Measurements from ENCODE around the gene ABCA3. TPM values are rescaled to one million over a fixed set of nuclear protein-coding genes. Genes with fewer than 3 reads are reported as not detected.
A peak's percentile ranks its signal among the peaks of the same experiment; 100 is the strongest.

The ABCA3 gene
- total and polyA plus RNA-seq, 2 of the 8 experiments (the other 6 are each of a cell fraction or from before 2014, with no cell fraction given), result 5.7 to 7.9 TPM

DNA sequence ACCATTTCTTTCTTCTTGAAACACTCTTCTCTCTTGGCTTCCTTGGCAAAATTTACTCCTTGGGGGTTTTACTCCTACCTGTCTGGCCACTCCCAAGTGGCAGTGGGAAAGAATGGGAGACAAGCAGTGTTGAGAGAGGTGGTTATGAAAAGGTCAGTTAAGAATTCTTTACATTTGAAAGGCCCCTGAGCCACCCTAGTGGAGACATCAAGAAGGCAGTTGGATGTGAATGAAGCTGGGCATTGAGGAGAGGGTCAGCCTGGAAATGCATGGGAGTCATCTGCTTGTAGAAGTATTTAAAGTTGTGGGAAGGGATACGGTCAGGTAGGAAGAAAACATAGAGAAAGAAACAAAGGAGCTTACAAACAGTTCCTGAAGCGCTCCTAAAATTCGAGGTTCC, 46.5 kb upstream of the ABCA3 start (continued):
- TF ChIP-seq, protein P1, sequence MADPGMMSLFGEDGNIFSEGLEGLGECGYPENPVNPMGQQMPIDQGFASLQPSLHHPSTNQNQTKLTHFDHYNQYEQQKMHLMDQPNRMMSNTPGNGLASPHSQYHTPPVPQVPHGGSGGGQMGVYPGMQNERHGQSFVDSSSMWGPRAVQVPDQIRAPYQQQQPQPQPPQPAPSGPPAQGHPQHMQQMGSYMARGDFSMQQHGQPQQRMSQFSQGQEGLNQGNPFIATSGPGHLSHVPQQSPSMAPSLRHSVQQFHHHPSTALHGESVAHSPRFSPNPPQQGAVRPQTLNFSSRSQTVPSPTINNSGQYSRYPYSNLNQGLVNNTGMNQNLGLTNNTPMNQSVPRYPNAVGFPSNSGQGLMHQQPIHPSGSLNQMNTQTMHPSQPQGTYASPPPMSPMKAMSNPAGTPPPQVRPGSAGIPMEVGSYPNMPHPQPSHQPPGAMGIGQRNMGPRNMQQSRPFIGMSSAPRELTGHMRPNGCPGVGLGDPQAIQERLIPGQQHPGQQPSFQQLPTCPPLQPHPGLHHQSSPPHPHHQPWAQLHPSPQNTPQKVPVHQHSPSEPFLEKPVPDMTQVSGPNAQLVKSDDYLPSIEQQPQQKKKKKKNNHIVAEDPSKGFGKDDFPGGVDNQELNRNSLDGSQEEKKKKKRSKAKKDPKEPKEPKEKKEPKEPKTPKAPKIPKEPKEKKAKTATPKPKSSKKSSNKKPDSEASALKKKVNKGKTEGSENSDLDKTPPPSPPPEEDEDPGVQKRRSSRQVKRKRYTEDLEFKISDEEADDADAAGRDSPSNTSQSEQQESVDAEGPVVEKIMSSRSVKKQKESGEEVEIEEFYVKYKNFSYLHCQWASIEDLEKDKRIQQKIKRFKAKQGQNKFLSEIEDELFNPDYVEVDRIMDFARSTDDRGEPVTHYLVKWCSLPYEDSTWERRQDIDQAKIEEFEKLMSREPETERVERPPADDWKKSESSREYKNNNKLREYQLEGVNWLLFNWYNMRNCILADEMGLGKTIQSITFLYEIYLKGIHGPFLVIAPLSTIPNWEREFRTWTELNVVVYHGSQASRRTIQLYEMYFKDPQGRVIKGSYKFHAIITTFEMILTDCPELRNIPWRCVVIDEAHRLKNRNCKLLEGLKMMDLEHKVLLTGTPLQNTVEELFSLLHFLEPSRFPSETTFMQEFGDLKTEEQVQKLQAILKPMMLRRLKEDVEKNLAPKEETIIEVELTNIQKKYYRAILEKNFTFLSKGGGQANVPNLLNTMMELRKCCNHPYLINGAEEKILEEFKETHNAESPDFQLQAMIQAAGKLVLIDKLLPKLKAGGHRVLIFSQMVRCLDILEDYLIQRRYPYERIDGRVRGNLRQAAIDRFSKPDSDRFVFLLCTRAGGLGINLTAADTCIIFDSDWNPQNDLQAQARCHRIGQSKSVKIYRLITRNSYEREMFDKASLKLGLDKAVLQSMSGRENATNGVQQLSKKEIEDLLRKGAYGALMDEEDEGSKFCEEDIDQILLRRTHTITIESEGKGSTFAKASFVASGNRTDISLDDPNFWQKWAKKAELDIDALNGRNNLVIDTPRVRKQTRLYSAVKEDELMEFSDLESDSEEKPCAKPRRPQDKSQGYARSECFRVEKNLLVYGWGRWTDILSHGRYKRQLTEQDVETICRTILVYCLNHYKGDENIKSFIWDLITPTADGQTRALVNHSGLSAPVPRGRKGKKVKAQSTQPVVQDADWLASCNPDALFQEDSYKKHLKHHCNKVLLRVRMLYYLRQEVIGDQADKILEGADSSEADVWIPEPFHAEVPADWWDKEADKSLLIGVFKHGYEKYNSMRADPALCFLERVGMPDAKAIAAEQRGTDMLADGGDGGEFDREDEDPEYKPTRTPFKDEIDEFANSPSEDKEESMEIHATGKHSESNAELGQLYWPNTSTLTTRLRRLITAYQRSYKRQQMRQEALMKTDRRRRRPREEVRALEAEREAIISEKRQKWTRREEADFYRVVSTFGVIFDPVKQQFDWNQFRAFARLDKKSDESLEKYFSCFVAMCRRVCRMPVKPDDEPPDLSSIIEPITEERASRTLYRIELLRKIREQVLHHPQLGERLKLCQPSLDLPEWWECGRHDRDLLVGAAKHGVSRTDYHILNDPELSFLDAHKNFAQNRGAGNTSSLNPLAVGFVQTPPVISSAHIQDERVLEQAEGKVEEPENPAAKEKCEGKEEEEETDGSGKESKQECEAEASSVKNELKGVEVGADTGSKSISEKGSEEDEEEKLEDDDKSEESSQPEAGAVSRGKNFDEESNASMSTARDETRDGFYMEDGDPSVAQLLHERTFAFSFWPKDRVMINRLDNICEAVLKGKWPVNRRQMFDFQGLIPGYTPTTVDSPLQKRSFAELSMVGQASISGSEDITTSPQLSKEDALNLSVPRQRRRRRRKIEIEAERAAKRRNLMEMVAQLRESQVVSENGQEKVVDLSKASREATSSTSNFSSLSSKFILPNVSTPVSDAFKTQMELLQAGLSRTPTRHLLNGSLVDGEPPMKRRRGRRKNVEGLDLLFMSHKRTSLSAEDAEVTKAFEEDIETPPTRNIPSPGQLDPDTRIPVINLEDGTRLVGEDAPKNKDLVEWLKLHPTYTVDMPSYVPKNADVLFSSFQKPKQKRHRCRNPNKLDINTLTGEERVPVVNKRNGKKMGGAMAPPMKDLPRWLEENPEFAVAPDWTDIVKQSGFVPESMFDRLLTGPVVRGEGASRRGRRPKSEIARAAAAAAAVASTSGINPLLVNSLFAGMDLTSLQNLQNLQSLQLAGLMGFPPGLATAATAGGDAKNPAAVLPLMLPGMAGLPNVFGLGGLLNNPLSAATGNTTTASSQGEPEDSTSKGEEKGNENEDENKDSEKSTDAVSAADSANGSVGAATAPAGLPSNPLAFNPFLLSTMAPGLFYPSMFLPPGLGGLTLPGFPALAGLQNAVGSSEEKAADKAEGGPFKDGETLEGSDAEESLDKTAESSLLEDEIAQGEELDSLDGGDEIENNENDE (IDR thresholded peaks at IDR 0.05; ENCODE audit: insufficient replicate concordance, low read length), result peak; percentile 35
- peak; percentile 49 to 64 for TF ChIP-seq RAD21 (IDR thresholded peaks at IDR 0.05 in 1 of 2, conservative IDR thresholded peaks at IDR 0.05 in 1 of 2; ENCODE audit: low read depth in 2 of 2, low read length in 2 of 2)
- no peak for TF ChIP-seq MAFK (IDR thresholded peaks at IDR 0.05; ENCODE audit: low read depth, low read length)
- TF ChIP-seq, protein P2, sequence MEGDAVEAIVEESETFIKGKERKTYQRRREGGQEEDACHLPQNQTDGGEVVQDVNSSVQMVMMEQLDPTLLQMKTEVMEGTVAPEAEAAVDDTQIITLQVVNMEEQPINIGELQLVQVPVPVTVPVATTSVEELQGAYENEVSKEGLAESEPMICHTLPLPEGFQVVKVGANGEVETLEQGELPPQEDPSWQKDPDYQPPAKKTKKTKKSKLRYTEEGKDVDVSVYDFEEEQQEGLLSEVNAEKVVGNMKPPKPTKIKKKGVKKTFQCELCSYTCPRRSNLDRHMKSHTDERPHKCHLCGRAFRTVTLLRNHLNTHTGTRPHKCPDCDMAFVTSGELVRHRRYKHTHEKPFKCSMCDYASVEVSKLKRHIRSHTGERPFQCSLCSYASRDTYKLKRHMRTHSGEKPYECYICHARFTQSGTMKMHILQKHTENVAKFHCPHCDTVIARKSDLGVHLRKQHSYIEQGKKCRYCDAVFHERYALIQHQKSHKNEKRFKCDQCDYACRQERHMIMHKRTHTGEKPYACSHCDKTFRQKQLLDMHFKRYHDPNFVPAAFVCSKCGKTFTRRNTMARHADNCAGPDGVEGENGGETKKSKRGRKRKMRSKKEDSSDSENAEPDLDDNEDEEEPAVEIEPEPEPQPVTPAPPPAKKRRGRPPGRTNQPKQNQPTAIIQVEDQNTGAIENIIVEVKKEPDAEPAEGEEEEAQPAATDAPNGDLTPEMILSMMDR (IDR thresholded peaks at IDR 0.05; ENCODE audit: control extremely low read depth in 1 of 3, insufficient read depth in 1 of 3, low read depth in 1 of 3, low read length in 3 of 3), result peak in 2 of 3 experiments; percentile 59 to 67; a peak in 3 of 4 replicates
- peak in 1 of 2 experiments; percentile 96; a peak in 2 of 4 replicates for TF ChIP-seq HDAC2 (IDR thresholded peaks at IDR 0.05; ENCODE audit: borderline replicate concordance in 1 of 2, low read depth in 2 of 2, low read length in 2 of 2)
- peak; percentile 27 for TF ChIP-seq ASH2L (IDR thresholded peaks at IDR 0.05; ENCODE audit: low read length)
- TF ChIP-seq BACH1 (IDR thresholded peaks at IDR 0.05; ENCODE audit: low read length), result peak; percentile 35; the same call in 1 of the 2 replicates
- no peak for TF ChIP-seq CTBP2 (IDR thresholded peaks at IDR 0.05; ENCODE audit: borderline replicate concordance, insufficient read depth, insufficient read length, low read length)

All from H1 (cell line).